ENCODE data around the gene MAB21L2. TPM values are rescaled to one million over a fixed set of nuclear protein-coding genes. Genes with fewer than 3 reads are reported as not detected.

MAB21L2 gene
- total RNA-seq, 1 experiment from 2014 or later: not detected

GRCh38 chr4:150583287-150584110 is 1.5 kb downstream of the MAB21L2 start:
- H3K36me3 ChIP-seq (replicated peaks; ENCODE audit: control insufficient read depth, insufficient read depth, low read length): no peaks in the 10 kb centered on the region
- H3K27me3 ChIP-seq (ENCODE audit: control insufficient read depth, insufficient read depth, low read length): peaks cover 58% of the 10 kb centered on the region
- peak overlapping the region; percentile 43 for H3K4me3 ChIP-seq (ENCODE audit: insufficient read depth, low read depth, low read length)
- peak; percentile 51 for DNase-seq

- Histone ChIP-seq H3K27me3 (ENCODE audit: control insufficient read depth, insufficient read depth, low read length) (peaks cover 54% of the 10 kb centered on the region), H3K4me3 (ENCODE audit: insufficient read depth, low read depth, low read length) (peak overlapping the region; percentile 43), H3K36me3 (replicated peaks; ENCODE audit: control insufficient read depth, insufficient read depth, low read length) (no peaks in the 10 kb centered on the region)
- no peak for DNase-seq
Measured at GRCh38 chr4:150584111-150584915, 2.4 kb downstream of the MAB21L2 start.

- Histone ChIP-seq H3K4me3 (ENCODE audit: insufficient read depth, low read depth, low read length) (no peak overlapping the region), H3K27me3 (ENCODE audit: control insufficient read depth, insufficient read depth, low read length) (peaks cover 43% of the 10 kb centered on the region), H3K36me3 (replicated peaks; ENCODE audit: control insufficient read depth, insufficient read depth, low read length) (no peaks in the 10 kb centered on the region)
- DNase-seq: no peak
Measured at GRCh38 chr4:150585611-150586010, 3.7 kb downstream of the MAB21L2 start.

GRCh38 chr4:150586162-150586810 is 4.3 kb downstream of the MAB21L2 start:
- H3K4me3 ChIP-seq (ENCODE audit: insufficient read depth, low read depth, low read length): no peak overlapping the region
- H3K27me3 ChIP-seq (ENCODE audit: control insufficient read depth, insufficient read depth, low read length): peaks cover 36% of the 10 kb centered on the region
- no peak for DNase-seq
- H3K36me3 ChIP-seq (replicated peaks; ENCODE audit: control insufficient read depth, insufficient read depth, low read length): no peaks in the 10 kb centered on the region

GRCh38 chr4:150588316-150588715 is 6.4 kb downstream of the MAB21L2 start:
- no peak for DNase-seq
- Histone ChIP-seq H3K4me3 (ENCODE audit: insufficient read depth, low read depth, low read length) (no peak overlapping the region), H3K36me3 (replicated peaks; ENCODE audit: control insufficient read depth, insufficient read depth, low read length) (no peaks in the 10 kb centered on the region), H3K27me3 (ENCODE audit: control insufficient read depth, insufficient read depth, low read length) (peaks cover 18% of the 10 kb centered on the region)

- H3K27me3 ChIP-seq (ENCODE audit: control insufficient read depth, insufficient read depth, low read length): peaks cover 9% of the 10 kb centered on the region
- no peak for DNase-seq
- H3K4me3 ChIP-seq (ENCODE audit: insufficient read depth, low read depth, low read length): no peak overlapping the region
- H3K36me3 ChIP-seq (replicated peaks; ENCODE audit: control insufficient read depth, insufficient read depth, low read length): no peaks in the 10 kb centered on the region
Measured at GRCh38 chr4:150589157-150589556, 7.2 kb downstream of the MAB21L2 start.

- peaks cover 1% of the 10 kb centered on the region; the same call in 1 of the 2 replicates for H3K27me3 ChIP-seq (ENCODE audit: control insufficient read depth, insufficient read depth, low read length)
- no peaks in the 10 kb centered on the region for H3K36me3 ChIP-seq (replicated peaks; ENCODE audit: control insufficient read depth, insufficient read depth, low read length)
- DNase-seq: no peak
- H3K4me3 ChIP-seq (ENCODE audit: insufficient read depth, low read depth, low read length): no peak overlapping the region
Measured at GRCh38 chr4:150590631-150591030, 8.7 kb downstream of the MAB21L2 start.

- Histone ChIP-seq H3K27me3 (ENCODE audit: control insufficient read depth, insufficient read depth, low read length) (no peaks in the 10 kb centered on the region), H3K36me3 (replicated peaks; ENCODE audit: control insufficient read depth, insufficient read depth, low read length) (no peaks in the 10 kb centered on the region), H3K4me3 (ENCODE audit: insufficient read depth, low read depth, low read length) (no peak overlapping the region)
- peak; percentile 20 for DNase-seq
Measured at GRCh38 chr4:150591406-150591805, 9.5 kb downstream of the MAB21L2 start.

- DNase-seq: peak; percentile 11
- Histone ChIP-seq H3K27me3 (ENCODE audit: control insufficient read depth, insufficient read depth, low read length) (no peaks in the 10 kb centered on the region), H3K4me3 (ENCODE audit: insufficient read depth, low read depth, low read length) (no peak overlapping the region), H3K36me3 (replicated peaks; ENCODE audit: control insufficient read depth, insufficient read depth, low read length) (no peaks in the 10 kb centered on the region)
Measured at GRCh38 chr4:150591904-150592303, 10.0 kb downstream of the MAB21L2 start.

GRCh38 chr4:150593996-150594395 is 12.0 kb downstream of the MAB21L2 start:
- H3K4me3 ChIP-seq (ENCODE audit: insufficient read depth, low read depth, low read length): no peak overlapping the region
- no peaks in the 10 kb centered on the region for H3K36me3 ChIP-seq (replicated peaks; ENCODE audit: control insufficient read depth, insufficient read depth, low read length)
- no peak for DNase-seq
- H3K27me3 ChIP-seq (ENCODE audit: control insufficient read depth, insufficient read depth, low read length): no peaks in the 10 kb centered on the region

- Histone ChIP-seq H3K27me3 (ENCODE audit: control insufficient read depth, insufficient read depth, low read length) (no peaks in the 10 kb centered on the region), H3K4me3 (ENCODE audit: insufficient read depth, low read depth, low read length) (no peak overlapping the region), H3K36me3 (replicated peaks; ENCODE audit: control insufficient read depth, insufficient read depth, low read length) (no peaks in the 10 kb centered on the region)
- no peak for DNase-seq
Measured at GRCh38 chr4:150598909-150599308, 17.0 kb downstream of the MAB21L2 start.

GRCh38 chr4:150599547-150599946 is 17.6 kb downstream of the MAB21L2 start:
- H3K4me3 ChIP-seq (ENCODE audit: insufficient read depth, low read depth, low read length): no peak overlapping the region
- DNase-seq: no peak
- H3K36me3 ChIP-seq (replicated peaks; ENCODE audit: control insufficient read depth, insufficient read depth, low read length): no peaks in the 10 kb centered on the region
- H3K27me3 ChIP-seq (ENCODE audit: control insufficient read depth, insufficient read depth, low read length): no peaks in the 10 kb centered on the region

- no peak overlapping the region for H3K4me3 ChIP-seq (ENCODE audit: insufficient read depth, low read depth, low read length)
- no peaks in the 10 kb centered on the region for H3K27me3 ChIP-seq (ENCODE audit: control insufficient read depth, insufficient read depth, low read length)
- no peaks in the 10 kb centered on the region for H3K36me3 ChIP-seq (replicated peaks; ENCODE audit: control insufficient read depth, insufficient read depth, low read length)
- no peak for DNase-seq
Measured at GRCh38 chr4:150600812-150601445, 19.0 kb downstream of the MAB21L2 start.

- no peaks in the 10 kb centered on the region for H3K27me3 ChIP-seq (ENCODE audit: control insufficient read depth, insufficient read depth, low read length)
- H3K36me3 ChIP-seq (replicated peaks; ENCODE audit: control insufficient read depth, insufficient read depth, low read length): no peaks in the 10 kb centered on the region
- DNase-seq: no peak
- no peak overlapping the region for H3K4me3 ChIP-seq (ENCODE audit: insufficient read depth, low read depth, low read length)
Measured at GRCh38 chr4:150609131-150609530, 27.2 kb downstream of the MAB21L2 start.
